Esophagus muscularis mucosa (tissue), 4 donors: ENCODE results near the gene FOXN3. TPM values are rescaled to one million over a fixed set of nuclear protein-coding genes. Genes with fewer than 3 reads are reported as not detected.

Experiments used
- DNase-seq: peaks from one replicate; pipeline ENCODE4 v3.0.0-alpha.2; 2017; ENCODE audit errors: extremely low spot score
- H3K27ac ChIP-seq, 4 donors: fragments of 200-600 bp; sonication (generic); replicated peaks in 1 of 4; 1 replicate in 3 of 4; 2 replicates in 1 of 4; pipeline ENCODE4 v1.5.1; 2016 to 2019; ENCODE audit warnings: mild to moderate bottlenecking in 1 of 4
- H3K27me3 ChIP-seq, 4 donors: fragments of 200-600 bp; sonication (generic); one replicate each; pipeline versions ENCODE4 v1.5.1 to v1.6.0; 2016 to 2019
- H3K36me3 ChIP-seq, 4 donors: fragments of 200-600 bp; sonication (generic); one replicate each; pipeline ENCODE4 v1.5.1; 2016 to 2019
- H3K4me1 ChIP-seq, 4 donors: fragments of 200-600 bp; sonication (generic); one replicate each; pipeline ENCODE4 v1.5.1; 2016 to 2019
- H3K4me3 ChIP-seq, 4 donors: fragments of 200-600 bp; sonication (generic); 1 replicate in 2 of 4; 2 replicates in 2 of 4; pipeline ENCODE4 v1.5.1; 2016 to 2019; ENCODE audit warnings: mild to moderate bottlenecking in 4 of 4, moderate library complexity in 1 of 4
- H3K9me3 ChIP-seq, 4 donors: fragments of 200-600 bp; sonication (generic); 1 replicate in 3 of 4; 2 replicates in 1 of 4; pipeline ENCODE4 v1.5.1; 2016 to 2019
- CTCF ChIP-seq, 3 experiments: fragments of 200-600 bp in 2 of 3; fragments of 450-650 bp in 1 of 3; sonication (generic) in 2 of 3; IDR thresholded peaks; one replicate each; pipeline ENCODE4 v1.5.1; 2017 to 2019; ENCODE audit warnings: antibody characterized with exemption in 3 of 3, mild to moderate bottlenecking in 2 of 3, moderate library complexity in 1 of 3
- EP300 ChIP-seq: sonication (generic); formaldehyde crosslinking; IDR thresholded peaks from one replicate; pipeline ENCODE4 v1.6.1; 2017; ENCODE audit warnings: antibody characterized with exemption
- POLR2A ChIP-seq: fragments of 450-650 bp; IDR thresholded peaks from one replicate; pipeline ENCODE4 v1.6.1; 2017; ENCODE audit warnings: antibody characterized with exemption, moderate library complexity, mild to moderate bottlenecking, low read depth
- POLR2AphosphoS5 ChIP-seq, 2 donors: sonication (generic); formaldehyde crosslinking; IDR thresholded peaks; one replicate each; pipeline ENCODE4 v1.6.1; 2017; ENCODE audit warnings: antibody characterized with exemption in 2 of 2
- WGBS: methylation state at CpG from one replicate; pipeline ENCODE4 v1.1.5; 2018; 5-methylcytosine and 5-hydroxymethylcytosine counted together
- intact Hi-C: fragments of 100-400 bp; cut with DNase I; formaldehyde crosslinking; loops from one replicate; pipeline ENCODE4 v1.15.1; 2023
- total RNA-seq, 4 donors: library from RNA; depleted of rRNA; stranded (reverse); fragments of >200 nt; gene quantifications; one replicate each; pipeline versions ENCODE4 v1.1.0 to v1.2.1, GENCODE V29; 2016

The FOXN3 gene
- total RNA-seq, 4 donors from 2014 or later, result 114 to 180 (median 145) TPM

DNA sequence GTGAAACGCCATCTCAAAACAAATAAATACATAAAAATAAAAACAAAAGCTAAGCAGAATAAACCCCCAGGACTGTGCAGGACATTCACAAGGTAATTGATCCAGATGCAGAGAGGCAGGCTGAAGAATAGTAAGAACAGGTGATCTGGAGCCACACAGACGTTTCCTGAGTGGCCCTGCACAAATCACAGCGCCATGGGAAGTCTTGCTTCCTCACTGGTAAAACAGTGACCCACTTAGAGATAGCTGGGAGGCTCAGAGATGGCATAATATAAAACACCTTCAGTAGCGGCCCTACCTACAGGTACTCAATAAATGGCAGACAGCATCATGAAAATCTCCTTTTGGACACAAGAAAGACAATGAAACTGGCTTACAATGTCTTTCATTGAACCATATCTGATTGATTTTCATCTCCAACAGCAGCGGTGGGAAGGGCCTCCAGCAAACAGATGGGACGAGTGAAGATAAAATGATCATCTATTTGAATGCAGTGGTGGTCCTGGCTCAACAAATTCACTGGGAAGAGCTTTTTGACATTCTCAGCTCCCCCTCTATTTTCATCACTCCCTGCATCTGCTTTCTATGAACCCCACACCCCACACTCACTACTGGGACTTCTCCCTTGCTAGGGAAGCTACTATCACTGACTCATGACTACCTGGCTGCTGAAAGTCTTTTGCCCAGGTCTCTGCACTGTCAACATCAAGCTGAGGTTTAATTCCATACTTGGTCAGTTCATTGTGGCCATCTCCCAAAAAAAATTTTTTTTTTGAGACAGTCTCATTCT lies 63.9 kb downstream of the FOXN3 start:
- intact Hi-C loops, result no loop called here
- 91% methylated on average over 6 of the region's 6 CpGs for WGBS
- peak; percentile 80 for DNase-seq
- no peak overlapping the region for H3K4me3 ChIP-seq
- peak overlapping the region in 3 of 4 donors; percentile 10 to 70 (median 68) for H3K27ac ChIP-seq
- no peaks in the 10 kb centered on the region for H3K27me3 ChIP-seq
- H3K4me1 ChIP-seq, result peaks cover 24 to 57% (median 46%) of the 10 kb centered on the region in 4 donors
- H3K36me3 ChIP-seq, result peaks cover 0 to 6% (median 0%) of the 10 kb centered on the region in 4 donors
- no peaks in the 10 kb centered on the region for H3K9me3 ChIP-seq
- TF ChIP-seq POLR2AphosphoS5 (IDR thresholded peaks at IDR 0.05) (no peak), EP300 (no peak), CTCF (IDR thresholded peaks at IDR 0.05) (no peak), POLR2A (no peak)

DNA sequence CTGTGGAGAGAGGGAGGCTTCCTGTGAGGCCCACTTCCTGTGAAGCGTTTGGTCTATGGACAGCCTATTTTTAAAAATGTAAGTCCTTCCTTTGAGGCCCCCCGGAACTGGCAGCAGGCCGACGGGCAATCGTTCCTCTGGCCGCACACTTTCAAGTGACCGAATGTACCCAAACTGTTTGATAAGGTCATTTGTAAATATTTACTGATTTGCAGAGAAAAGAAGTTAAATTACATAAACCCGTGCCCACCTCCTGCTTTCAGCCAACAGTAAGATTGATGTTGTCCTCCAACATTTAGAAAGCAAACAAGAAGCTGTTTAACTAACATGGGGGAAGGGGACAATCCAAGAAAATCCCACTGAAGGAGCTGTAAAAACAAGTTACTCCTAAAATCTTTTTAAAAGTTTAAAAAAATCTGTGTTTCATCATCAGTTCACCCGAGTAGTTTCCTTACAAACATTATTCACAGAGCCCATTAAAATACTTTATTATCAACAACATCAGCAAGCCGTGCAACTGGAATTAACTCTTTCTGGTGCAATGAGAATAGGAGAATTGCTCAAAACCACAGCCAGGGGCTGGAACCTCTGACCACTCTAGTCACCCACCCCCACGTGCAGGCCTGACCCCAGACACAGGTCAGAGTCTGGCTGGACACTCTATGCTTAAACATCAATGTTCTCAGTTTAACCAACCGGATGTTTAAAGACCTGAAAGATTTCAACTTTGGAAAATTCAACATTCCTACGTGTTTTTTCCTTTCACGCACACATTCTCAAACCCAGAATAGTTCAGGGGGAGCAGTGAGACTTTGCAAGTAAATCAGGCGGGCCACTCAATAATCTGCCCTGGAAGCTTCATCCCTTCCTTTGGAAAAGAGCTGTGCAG lies 65.3 kb downstream of the FOXN3 start:
- peak; percentile 89 for DNase-seq
- peak overlapping the region in 1 of 4 donors; percentile 14 for H3K4me3 ChIP-seq
- WGBS, result 24% methylated on average over 15 of the region's 15 CpGs
- intact Hi-C loops, result no loop called here
- H3K27me3 ChIP-seq, result no peaks in the 10 kb centered on the region
- TF ChIP-seq POLR2A (no peak), EP300 (no peak), POLR2AphosphoS5 (IDR thresholded peaks at IDR 0.05) (no peak), CTCF (IDR thresholded peaks at IDR 0.05) (no peak)
- peaks cover 24 to 62% (median 46%) of the 10 kb centered on the region in 4 donors for H3K4me1 ChIP-seq
- H3K9me3 ChIP-seq, result no peaks in the 10 kb centered on the region
- H3K36me3 ChIP-seq, result peaks cover 0 to 16% (median 4%) of the 10 kb centered on the region in 4 donors
- peak overlapping the region; percentile 68 to 76 (median 71) for H3K27ac ChIP-seq

DNA sequence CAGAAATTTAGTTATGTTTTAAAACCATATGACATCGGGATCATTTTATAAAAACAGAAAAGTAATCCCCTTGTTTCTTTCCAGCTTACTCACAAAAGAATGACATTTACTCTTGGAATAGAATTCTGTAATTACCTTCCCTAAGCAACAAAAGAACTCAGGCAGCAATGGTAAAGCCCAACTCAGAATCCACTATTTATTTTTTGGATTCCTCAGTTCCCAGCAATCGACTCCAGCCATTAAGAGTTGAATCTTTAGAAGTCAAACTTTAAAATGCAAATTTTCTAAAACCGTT lies 65.9 kb downstream of the FOXN3 start:
- WGBS, result 11% methylated on average over 3 of the region's 3 CpGs
- DNase-seq, result no peak
- peaks cover 0 to 16% (median 4%) of the 10 kb centered on the region in 4 donors for H3K36me3 ChIP-seq
- H3K4me1 ChIP-seq, result peaks cover 24 to 62% (median 46%) of the 10 kb centered on the region in 4 donors
- H3K9me3 ChIP-seq, result no peaks in the 10 kb centered on the region
- H3K4me3 ChIP-seq, result peak overlapping the region in 1 of 4 donors; percentile 14
- peak overlapping the region; percentile 68 to 76 (median 71) for H3K27ac ChIP-seq
- no peak for TF ChIP-seq POLR2AphosphoS5 (IDR thresholded peaks at IDR 0.05)
- no peak for TF ChIP-seq EP300
- no peak for TF ChIP-seq POLR2A
- TF ChIP-seq CTCF (IDR thresholded peaks at IDR 0.05), result no peak
- intact Hi-C loops, result no loop called here
- H3K27me3 ChIP-seq, result no peaks in the 10 kb centered on the region

- Histone ChIP-seq H3K27ac (peak overlapping the region in 1 of 4 donors; percentile 12), H3K27me3 (no peaks in the 10 kb centered on the region), H3K36me3 (peaks cover 0 to 16% (median 4%) of the 10 kb centered on the region in 4 donors), H3K4me3 (no peak overlapping the region), H3K4me1 (peaks cover 25 to 62% (median 46%) of the 10 kb centered on the region in 4 donors), H3K9me3 (no peaks in the 10 kb centered on the region)
- no peak for DNase-seq
- intact Hi-C loops, result no loop called here
- no peak for TF ChIP-seq EP300
- no peak for TF ChIP-seq CTCF (IDR thresholded peaks at IDR 0.05)
- TF ChIP-seq POLR2AphosphoS5 (IDR thresholded peaks at IDR 0.05), result no peak
- no peak for TF ChIP-seq POLR2A
- 88% methylated on average over 8 of the region's 8 CpGs for WGBS
These were observed 66.9 kb downstream of the FOXN3 start for GRCh38 chr14:89350152-89350551.
